Measurements from ENCODE around the gene IPO8.

DNA sequence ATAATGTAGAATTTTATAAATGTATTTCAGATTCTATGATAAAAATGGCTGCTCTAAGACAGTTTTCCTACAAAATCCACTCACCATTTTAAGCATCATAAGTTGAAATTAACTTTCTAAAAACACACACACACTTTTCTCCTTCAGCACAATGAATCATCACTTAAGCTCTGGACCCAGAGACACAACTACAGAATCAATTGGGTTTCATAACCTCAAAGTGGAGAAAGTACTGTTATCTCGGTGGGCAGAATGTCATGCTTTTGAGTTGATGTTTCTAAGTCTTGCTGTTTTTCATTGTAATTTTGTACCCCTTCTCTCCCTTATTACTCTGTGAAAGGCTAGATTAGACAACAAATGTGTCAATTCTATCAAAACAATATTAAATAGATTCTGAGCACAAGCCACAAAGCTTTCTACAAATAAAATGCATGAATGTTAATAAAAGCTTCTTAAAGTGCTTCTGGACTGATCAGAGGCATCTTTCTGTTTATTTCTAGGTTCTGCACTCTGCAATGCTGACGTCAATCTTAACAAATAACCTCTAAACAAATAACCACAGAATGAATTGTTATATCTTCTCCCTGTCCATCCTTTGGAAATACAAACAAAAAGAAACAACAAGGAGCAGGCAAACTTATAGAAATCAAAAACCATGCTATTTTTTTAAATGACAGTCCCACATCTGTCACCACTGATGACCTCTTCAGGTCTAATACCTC, 8.2 kb downstream of the IPO8 start:
- TF ChIP-seq, protein P1, sequence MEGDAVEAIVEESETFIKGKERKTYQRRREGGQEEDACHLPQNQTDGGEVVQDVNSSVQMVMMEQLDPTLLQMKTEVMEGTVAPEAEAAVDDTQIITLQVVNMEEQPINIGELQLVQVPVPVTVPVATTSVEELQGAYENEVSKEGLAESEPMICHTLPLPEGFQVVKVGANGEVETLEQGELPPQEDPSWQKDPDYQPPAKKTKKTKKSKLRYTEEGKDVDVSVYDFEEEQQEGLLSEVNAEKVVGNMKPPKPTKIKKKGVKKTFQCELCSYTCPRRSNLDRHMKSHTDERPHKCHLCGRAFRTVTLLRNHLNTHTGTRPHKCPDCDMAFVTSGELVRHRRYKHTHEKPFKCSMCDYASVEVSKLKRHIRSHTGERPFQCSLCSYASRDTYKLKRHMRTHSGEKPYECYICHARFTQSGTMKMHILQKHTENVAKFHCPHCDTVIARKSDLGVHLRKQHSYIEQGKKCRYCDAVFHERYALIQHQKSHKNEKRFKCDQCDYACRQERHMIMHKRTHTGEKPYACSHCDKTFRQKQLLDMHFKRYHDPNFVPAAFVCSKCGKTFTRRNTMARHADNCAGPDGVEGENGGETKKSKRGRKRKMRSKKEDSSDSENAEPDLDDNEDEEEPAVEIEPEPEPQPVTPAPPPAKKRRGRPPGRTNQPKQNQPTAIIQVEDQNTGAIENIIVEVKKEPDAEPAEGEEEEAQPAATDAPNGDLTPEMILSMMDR (IDR thresholded peaks at IDR 0.05; ENCODE audit: low read length), result no peak
- TF ChIP-seq EZH2phosphoT487 (IDR thresholded peaks at IDR 0.05; ENCODE audit: low read length), result no peak
